ENCODE results near the gene ERC2.

DNA sequence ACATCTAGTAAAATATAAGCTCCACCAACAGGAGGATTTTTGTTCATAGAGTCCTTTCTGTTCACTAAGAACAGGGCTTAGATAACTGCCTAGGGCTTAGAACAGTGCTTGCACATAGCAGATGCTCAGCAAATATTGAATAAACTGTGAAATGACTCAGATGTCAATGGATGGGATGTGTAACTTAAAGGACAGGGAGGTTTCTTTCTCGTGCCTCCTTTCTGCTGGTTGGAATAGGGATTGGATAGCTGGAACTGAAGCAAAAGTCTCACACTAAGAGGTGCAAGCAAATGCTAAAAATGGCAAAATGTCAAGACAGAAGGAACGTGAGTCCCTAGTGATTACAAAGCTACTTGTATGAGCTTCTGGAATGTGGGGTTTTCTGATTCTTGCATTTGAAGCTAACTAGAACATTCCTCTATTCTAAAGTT, 588.4 kb downstream of the ERC2 start:
- TF ChIP-seq CTCF (IDR thresholded peaks at IDR 0.05; ENCODE audit: insufficient read depth, low read depth, low read length) = no peak
- TF ChIP-seq EZH2 (IDR thresholded peaks at IDR 0.05; ENCODE audit: insufficient read depth, low read length) = no peak

Data from astrocyte (in vitro differentiated cells and primary cell).